Heart right ventricle (tissue), 16 donors: Measurements from ENCODE around the gene TGFBR2. TPM values are rescaled to one million over a fixed set of nuclear protein-coding genes. Genes with fewer than 3 reads are reported as not detected.

Experiments used
- ATAC-seq, 8 donors: fragments of 200-7000 bp; cut with Tn5 transposase; one replicate each; pipeline ENCODE4 v1.9.1; 2020; ENCODE audit warnings: mild to moderate bottlenecking in 8 of 8, moderate library complexity in 8 of 8, moderate number of reproducible peaks in 1 of 8
- DNase-seq, 2 donors: peaks; one replicate each; pipeline ENCODE4 v3.0.0-alpha.2; 2020
- H3K27ac ChIP-seq, 10 donors: fragments of 200-600 bp; sonication (generic) in 2 of 10; one replicate each; pipeline versions ENCODE4 v1.5.0 to v1.8.0; 2020 to 2022; ENCODE audit warnings: mild to moderate bottlenecking in 3 of 10
- H3K27me3 ChIP-seq, 7 donors: fragments of 200-600 bp; one replicate each; pipeline ENCODE4 v1.8.0; 2021 to 2022; ENCODE audit warnings: mild to moderate bottlenecking in 2 of 7
- H3K36me3 ChIP-seq, 9 donors: fragments of 200-600 bp; sonication (generic) in 1 of 9; one replicate each; pipeline versions ENCODE4 v1.5.0 to v1.8.0; 2020 to 2022; ENCODE audit warnings: mild to moderate bottlenecking in 2 of 9
- H3K4me1 ChIP-seq, 9 donors: fragments of 200-600 bp; sonication (generic) in 1 of 9; one replicate each; pipeline versions ENCODE4 v1.5.0 to v1.8.0; 2020 to 2022; ENCODE audit warnings: mild to moderate bottlenecking in 4 of 9
- H3K4me3 ChIP-seq, 10 donors: fragments of 200-600 bp; sonication (generic) in 2 of 10; one replicate each; pipeline versions ENCODE4 v1.5.0 to v1.8.0; 2020 to 2022; ENCODE audit warnings: mild to moderate bottlenecking in 7 of 10, moderate library complexity in 2 of 10
- H3K9me3 ChIP-seq, 11 donors: fragments of 200-600 bp in 10 of 11; sonication (generic) in 2 of 11; one replicate each; pipeline versions ENCODE4 v1.5.0 to v1.8.0; 2013 to 2022; ENCODE audit warnings: mild to moderate bottlenecking in 2 of 11, control low read depth in 1 of 11, moderate library complexity in 1 of 11
- CTCF ChIP-seq, 9 donors: fragments of 200-600 bp; sonication (generic) in 2 of 9; IDR thresholded peaks; one replicate each; pipeline versions ENCODE4 v1.5.0 to v1.8.0; 2021 to 2022; ENCODE audit warnings: antibody characterized with exemption in 9 of 9, mild to moderate bottlenecking in 5 of 9, moderate library complexity in 1 of 9
- WGBS, 2 donors: extraction: QIAGEN DNeasy Blood & Tissue Kit; methylation state at CpG; one replicate each; pipeline ENCODE4 v1.1.7; 2013; ENCODE audit warnings: inconsistent platforms in 1 of 2; 5-methylcytosine and 5-hydroxymethylcytosine counted together
- intact Hi-C, 10 donors: fragments of 100-400 bp; cut with DNase I; formaldehyde crosslinking; loops; one replicate each; pipeline versions ENCODE4 v1.11.1 to v1.14.2; 2022
- polyA plus RNA-seq, 2 donors: library from polyadenylated mRNA; stranded (reverse); fragments of 200-250 nt; gene quantifications; one replicate each; pipeline ENCODE4 v1.2.3, GENCODE V29; 2013
- total RNA-seq, 10 donors: library from RNA; stranded (reverse); fragmentation: NEBNext Ultra II Directional in 3 of 10; extraction: Animal tissue kit (Norgen Biotek cat#: 25700) in 3 of 10; gene quantifications; one replicate each; pipeline versions ENCODE4 v1.2.1 to v1.2.4, GENCODE V29; 2021 to 2023
- donor health status: Arrhythmogenic right ventricular cardiomyopathy.
- donor health status: ischemic (EF 13 %, LVEDD 7.1; RV severe dilation, severe dysfunction).
- donor health status: healthy with polysubstance abuse.
- donor health status: DM: no; HTN: yes; CAD: no.
- donor health status: DM: no; HTN: no; CAD: no.
- donor health status: ischemic (EF 25% LVEDD 6.9; RV normal size, moderate dysfunction).
- donor health status: ischemic (EF 25% LVEDD 5.7; RV mildly dilated, moderate dysfunction).
- donor health status: healthy.
- donor health status: DM: yes; HTN: yes; CAD: no.
- donor health status: Ischemic cardiomyopathy.
- donor health status: ischemic (EF 35%, LVEDD 5.7; RV mildly dilated, moderate dysfunction).
- donor health status: nonischemic (EF 11% LVEDD 7.7; RV severe dilation, severe dysfunction).
- donor health status: DM: yes; HTN: yes; CAD: no.
- donor health status: PGD.
- donor health status: ischemic (EF 29% LVEDD 5.4; RV normal size, mild dysfunction).
- donor health status: nonischemic (EF 23%, LVEDD 6.1; RV moderate dilation, normal function).

Gene TGFBR2
- total and polyA plus RNA-seq, 12 donors = 14.6 to 197 (median 82.8) TPM

GRCh38 chr3:30670292-30670691 is 63.9 kb downstream of the TGFBR2 start:
- no peak for DNase-seq
- intact Hi-C loops = loop anchor here in 2 of 10 donors (10.0 kb wide), 2 partner anchors 45 to 125 kb away; no protein-coding TSS in a partner anchor
- TF ChIP-seq CTCF (IDR thresholded peaks at IDR 0.05) = no peak
- H3K4me3 ChIP-seq = no peak overlapping the region
- H3K9me3 ChIP-seq = no peaks in the 10 kb centered on the region
- peaks cover 0 to 81% (median 46%) of the 10 kb centered on the region in 9 donors for H3K36me3 ChIP-seq
- H3K27ac ChIP-seq = no peak overlapping the region
- peaks cover 8 to 78% (median 58%) of the 10 kb centered on the region in 9 donors for H3K4me1 ChIP-seq
- no peak for ATAC-seq
- H3K27me3 ChIP-seq = no peaks in the 10 kb centered on the region

DNA sequence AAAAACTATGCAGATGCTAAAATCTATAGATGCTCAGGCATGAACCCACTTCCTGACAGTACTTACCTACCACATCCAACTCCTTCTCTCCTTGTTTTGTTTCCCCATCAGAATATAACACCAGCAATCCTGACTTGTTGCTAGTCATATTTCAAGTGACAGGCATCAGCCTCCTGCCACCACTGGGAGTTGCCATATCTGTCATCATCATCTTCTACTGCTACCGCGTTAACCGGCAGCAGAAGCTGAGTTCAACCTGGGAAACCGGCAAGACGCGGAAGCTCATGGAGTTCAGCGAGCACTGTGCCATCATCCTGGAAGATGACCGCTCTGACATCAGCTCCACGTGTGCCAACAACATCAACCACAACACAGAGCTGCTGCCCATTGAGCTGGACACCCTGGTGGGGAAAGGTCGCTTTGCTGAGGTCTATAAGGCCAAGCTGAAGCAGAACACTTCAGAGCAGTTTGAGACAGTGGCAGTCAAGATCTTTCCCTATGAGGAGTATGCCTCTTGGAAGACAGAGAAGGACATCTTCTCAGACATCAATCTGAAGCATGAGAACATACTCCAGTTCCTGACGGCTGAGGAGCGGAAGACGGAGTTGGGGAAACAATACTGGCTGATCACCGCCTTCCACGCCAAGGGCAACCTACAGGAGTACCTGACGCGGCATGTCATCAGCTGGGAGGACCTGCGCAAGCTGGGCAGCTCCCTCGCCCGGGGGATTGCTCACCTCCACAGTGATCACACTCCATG is 65.3 kb downstream of the TGFBR2 start:
- Histone ChIP-seq H3K27ac (no peak overlapping the region), H3K4me3 (no peak overlapping the region), H3K4me1 (peaks cover 8 to 75% (median 55%) of the 10 kb centered on the region in 9 donors), H3K9me3 (no peaks in the 10 kb centered on the region), H3K36me3 (peaks cover 0 to 90% (median 55%) of the 10 kb centered on the region in 9 donors), H3K27me3 (no peaks in the 10 kb centered on the region)
- DNase-seq (no peak), ATAC-seq (peak in 2 of 8 donors; percentile 5 to 51)
- intact Hi-C loops = loop anchor here in 2 of 10 donors (10.0 kb wide), 2 partner anchors 47 to 127 kb away; no protein-coding TSS in a partner anchor
- 96 to 97% methylated on average over 20 of the region's 20 CpGs for WGBS, 2 donors
- TF ChIP-seq CTCF (IDR thresholded peaks at IDR 0.05) = no peak

- H3K27ac ChIP-seq = peak overlapping the region in 4 of 10 donors; percentile 4 to 59 (median 20)
- TF ChIP-seq CTCF (IDR thresholded peaks at IDR 0.05) = no peak
- no peaks in the 10 kb centered on the region for H3K27me3 ChIP-seq
- peaks cover 8 to 75% (median 55%) of the 10 kb centered on the region in 9 donors for H3K4me1 ChIP-seq
- H3K36me3 ChIP-seq = peaks cover 0 to 96% (median 55%) of the 10 kb centered on the region in 9 donors
- H3K9me3 ChIP-seq = no peaks in the 10 kb centered on the region
- ATAC-seq (peak in 1 of 8 donors; percentile 8), DNase-seq (no peak)
- intact Hi-C loops = loop anchor here in 2 of 10 donors (10.0 kb wide), 2 partner anchors 48 to 128 kb away; no protein-coding TSS in a partner anchor
- WGBS, 2 donors = 95 to 98% methylated on average over 4 of the region's 4 CpGs
- H3K4me3 ChIP-seq = no peak overlapping the region
Observed at GRCh38 chr3:30672287-30672735, 65.9 kb downstream of the TGFBR2 start.

- no peaks in the 10 kb centered on the region for H3K27me3 ChIP-seq
- H3K4me1 ChIP-seq = peaks cover 8 to 75% (median 52%) of the 10 kb centered on the region in 9 donors
- 79 to 86% methylated on average over 4 of the region's 4 CpGs for WGBS, 2 donors
- DNase-seq = no peak
- peak in 6 of 8 donors; percentile 31 to 84 (median 42) for ATAC-seq
- no peaks in the 10 kb centered on the region for H3K9me3 ChIP-seq
- TF ChIP-seq CTCF (IDR thresholded peaks at IDR 0.05) = no peak
- intact Hi-C loops = loop anchor here in 2 of 10 donors (10.0 kb wide), 2 partner anchors 48 to 128 kb away; no protein-coding TSS in a partner anchor
- no peak overlapping the region for H3K4me3 ChIP-seq
- H3K36me3 ChIP-seq = peaks cover 0 to 100% (median 55%) of the 10 kb centered on the region in 9 donors
- H3K27ac ChIP-seq = peak overlapping the region in 4 of 10 donors; percentile 4 to 59 (median 20)
Observed at GRCh38 chr3:30672959-30673358, 66.6 kb downstream of the TGFBR2 start.
